Measurements from ENCODE around the gene AUTS2.
A peak's percentile ranks its signal among the peaks of the same experiment; 100 is the strongest.

AUTS2 gene

GRCh38 chr7:70372768-70373515 is 774.7 kb downstream of the AUTS2 start (continued):
- TF ChIP-seq TCF7L2 (IDR thresholded peaks at IDR 0.05; ENCODE audit: borderline replicate concordance, low read depth, low read length) (peak; percentile 71), ZFHX2 (tag by site-specific recombination; conservative IDR thresholded peaks at IDR 0.05) (peak; percentile 9; the same call in 1 of the 2 replicates), ZNF19 (tag by site-specific recombination; IDR thresholded peaks at IDR 0.05; ENCODE audit: low read depth) (no peak), ZNF76 (tag by site-specific recombination; IDR thresholded peaks at IDR 0.05; ENCODE audit: borderline replicate concordance, low read depth) (peak; percentile 57; the same call in 1 of the 2 replicates), TRIM28 (IDR thresholded peaks at IDR 0.05; ENCODE audit: borderline replicate concordance, low read length) (peak; percentile 45; the same call in 1 of the 2 replicates), ZBTB17 (tag by site-specific recombination; IDR thresholded peaks at IDR 0.05) (peak; percentile 78; the same call in 1 of the 2 replicates), INSM2 (tag by site-specific recombination; IDR thresholded peaks at IDR 0.05) (peak; percentile 51; the same call in 1 of the 2 replicates)
- TF ChIP-seq, protein P1, sequence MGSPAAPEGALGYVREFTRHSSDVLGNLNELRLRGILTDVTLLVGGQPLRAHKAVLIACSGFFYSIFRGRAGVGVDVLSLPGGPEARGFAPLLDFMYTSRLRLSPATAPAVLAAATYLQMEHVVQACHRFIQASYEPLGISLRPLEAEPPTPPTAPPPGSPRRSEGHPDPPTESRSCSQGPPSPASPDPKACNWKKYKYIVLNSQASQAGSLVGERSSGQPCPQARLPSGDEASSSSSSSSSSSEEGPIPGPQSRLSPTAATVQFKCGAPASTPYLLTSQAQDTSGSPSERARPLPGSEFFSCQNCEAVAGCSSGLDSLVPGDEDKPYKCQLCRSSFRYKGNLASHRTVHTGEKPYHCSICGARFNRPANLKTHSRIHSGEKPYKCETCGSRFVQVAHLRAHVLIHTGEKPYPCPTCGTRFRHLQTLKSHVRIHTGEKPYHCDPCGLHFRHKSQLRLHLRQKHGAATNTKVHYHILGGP (tag by site-specific recombination; IDR thresholded peaks at IDR 0.05) = peak; percentile 54; the same call in 1 of the 2 replicates
- TF ChIP-seq, protein P2, sequence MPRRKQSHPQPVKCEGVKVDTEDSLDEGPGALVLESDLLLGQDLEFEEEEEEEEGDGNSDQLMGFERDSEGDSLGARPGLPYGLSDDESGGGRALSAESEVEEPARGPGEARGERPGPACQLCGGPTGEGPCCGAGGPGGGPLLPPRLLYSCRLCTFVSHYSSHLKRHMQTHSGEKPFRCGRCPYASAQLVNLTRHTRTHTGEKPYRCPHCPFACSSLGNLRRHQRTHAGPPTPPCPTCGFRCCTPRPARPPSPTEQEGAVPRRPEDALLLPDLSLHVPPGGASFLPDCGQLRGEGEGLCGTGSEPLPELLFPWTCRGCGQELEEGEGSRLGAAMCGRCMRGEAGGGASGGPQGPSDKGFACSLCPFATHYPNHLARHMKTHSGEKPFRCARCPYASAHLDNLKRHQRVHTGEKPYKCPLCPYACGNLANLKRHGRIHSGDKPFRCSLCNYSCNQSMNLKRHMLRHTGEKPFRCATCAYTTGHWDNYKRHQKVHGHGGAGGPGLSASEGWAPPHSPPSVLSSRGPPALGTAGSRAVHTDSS (tag by site-specific recombination; IDR thresholded peaks at IDR 0.05) = peak; percentile 62

DNA sequence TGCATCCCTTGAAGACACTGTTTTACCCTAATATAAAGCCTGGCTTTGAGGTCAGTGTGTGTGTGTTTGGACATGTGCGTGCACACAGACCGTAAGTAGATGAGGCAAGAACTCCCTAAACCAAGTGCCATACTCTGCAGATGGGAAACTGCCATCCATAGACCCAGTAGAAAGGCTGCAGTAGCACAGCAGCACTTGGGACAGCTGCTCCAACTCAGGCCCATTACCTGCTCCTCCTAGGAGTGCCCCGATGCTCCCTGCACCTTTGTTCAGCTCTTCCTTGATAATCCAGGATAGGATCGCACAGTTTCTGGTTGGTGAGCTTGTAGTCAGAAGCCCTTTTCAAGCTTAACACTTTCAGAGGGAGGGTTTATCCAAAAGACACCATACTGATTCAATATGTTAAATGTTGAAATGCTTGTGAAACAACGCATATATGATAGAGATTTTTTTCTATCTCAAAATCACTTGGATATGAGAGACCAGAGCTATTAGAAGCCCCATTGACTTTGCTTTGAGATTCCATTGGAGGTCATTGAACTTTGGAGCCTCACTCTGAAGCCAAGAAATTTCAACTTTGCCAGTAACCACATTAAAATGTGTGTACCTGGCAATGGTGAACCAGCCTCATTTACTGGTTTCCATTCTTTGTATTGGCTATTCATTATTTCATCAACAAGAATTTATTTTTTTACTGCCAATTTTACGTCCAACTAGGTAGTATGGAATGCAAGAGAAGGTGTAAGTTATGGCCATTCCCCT is 776.7 kb downstream of the AUTS2 start:
- ChIA-PET CTCF (interaction anchor here (1.2 kb wide), 1 partner anchor 9 kb away, joined by 3 read pairs; no protein-coding TSS in a partner anchor), POLR2A (no interaction called here)
- Histone ChIP-seq H3K27ac (ENCODE audit: extremely low read depth, low read depth, low read length) (no peak overlapping the region), H3K36me3 (ENCODE audit: control insufficient read depth in 2 of 2, insufficient read depth in 1 of 2, low read length in 2 of 2) (no peaks in the 10 kb centered on the region), H3K4me3 (ENCODE audit: low read depth, low read length) (no peak overlapping the region), H3K4me1 (ENCODE audit: control insufficient read depth, insufficient read depth, low read length) (peaks cover 2% of the 10 kb centered on the region; the same call in 1 of the 2 replicates), H3K9me3 (ENCODE audit: control insufficient read depth, insufficient read depth, low read depth, low read length) (no peaks in the 10 kb centered on the region)
- TF ChIP-seq OSR2 (tag by site-specific recombination; IDR thresholded peaks at IDR 0.05) = no peak
- TF ChIP-seq SETDB1 (IDR thresholded peaks at IDR 0.05; ENCODE audit: insufficient read length, low read length) = no peak
- TF ChIP-seq ZNF112 (tag by site-specific recombination; IDR thresholded peaks at IDR 0.05) = no peak
- no peak for TF ChIP-seq TRIM28 (IDR thresholded peaks at IDR 0.05; ENCODE audit: borderline replicate concordance, low read length)
- no peak for TF ChIP-seq PRDM6 (tag by site-specific recombination; IDR thresholded peaks at IDR 0.05)
- no peak for TF ChIP-seq ZNF157 (tag by site-specific recombination; IDR thresholded peaks at IDR 0.05)
- TF ChIP-seq ZFP41 (tag by site-specific recombination; IDR thresholded peaks at IDR 0.05; ENCODE audit: borderline replicate concordance) = no peak
